NCI-H1105 (cell line): ENCODE results near the gene FOXJ2.
"Not testable (repeated sequence)": the region's sequence is repeated elsewhere in the genome, so short reads cannot be mapped to it uniquely, and the experiment has no call there.

Experiments used
- DNase-seq: peaks from one replicate; lab custom pipeline; 2025; lab: John Stamatoyannopoulos, UW

The FOXJ2 gene

DNA sequence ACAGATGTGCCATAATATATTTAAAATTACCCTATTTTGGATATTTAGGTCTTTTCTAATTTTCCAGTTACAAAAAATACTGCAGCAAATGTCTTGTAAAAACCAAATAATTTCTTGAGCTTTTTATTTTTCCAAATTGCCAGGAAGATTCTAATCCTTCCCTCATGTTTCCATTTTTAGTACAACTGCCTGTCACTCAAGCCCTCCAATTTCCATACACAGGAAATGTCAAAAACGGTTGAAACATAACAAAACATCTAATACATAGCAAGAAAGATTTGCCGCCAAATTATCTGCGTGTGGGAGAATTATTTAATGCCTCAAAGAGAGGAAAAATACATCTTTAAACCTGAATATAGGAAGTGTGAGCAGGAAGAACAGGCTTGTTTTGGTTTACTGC, 2.3 kb upstream of the FOXJ2 start:
- DNase-seq: no peak

GRCh38 chr12:8031017-8031416, 1.5 kb upstream of the FOXJ2 start:
- DNase-seq: not testable (repeated sequence)

DNA sequence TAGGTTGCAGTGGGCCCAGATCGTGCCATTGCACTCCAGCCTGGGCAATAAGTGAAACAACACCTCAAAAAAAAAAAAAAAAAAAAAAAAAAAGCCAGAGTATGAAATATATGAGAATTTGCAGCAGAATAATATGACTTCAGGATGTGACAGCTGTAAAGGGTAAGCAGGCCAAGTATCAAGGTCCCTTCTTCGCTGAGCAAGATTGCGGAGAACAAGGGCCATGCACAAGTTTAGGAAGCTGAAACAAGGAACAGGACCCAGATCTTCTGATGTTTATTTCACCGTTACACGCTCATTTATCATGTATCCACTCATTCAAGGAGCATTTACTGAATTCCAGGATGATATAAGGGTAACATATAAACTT, 659 bp upstream of the FOXJ2 start:
- no peak for DNase-seq

GRCh38 chr12:8033153-8034044, 883 bp downstream of the FOXJ2 start:
- peak; percentile 10 for DNase-seq

DNA sequence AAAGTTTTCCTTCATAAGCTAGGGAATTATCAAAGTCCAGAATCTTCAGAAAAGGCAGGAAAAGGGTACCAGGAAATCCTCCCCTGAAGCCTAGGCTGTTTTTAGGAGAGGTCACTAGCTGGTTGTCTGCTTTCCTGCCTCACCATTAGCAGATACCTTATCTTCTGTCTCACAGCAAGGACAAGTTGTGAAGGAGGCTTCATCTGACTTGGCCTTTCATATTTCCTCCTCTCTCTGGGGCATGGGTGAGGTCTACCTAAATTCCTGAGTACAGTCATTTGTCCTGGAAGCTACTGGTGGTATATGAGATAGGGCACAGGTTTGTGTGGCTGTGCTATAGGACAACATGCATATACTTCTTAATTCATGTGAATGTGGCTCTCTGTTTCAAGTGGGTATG, 2.3 kb downstream of the FOXJ2 start:
- DNase-seq: no peak

DNA sequence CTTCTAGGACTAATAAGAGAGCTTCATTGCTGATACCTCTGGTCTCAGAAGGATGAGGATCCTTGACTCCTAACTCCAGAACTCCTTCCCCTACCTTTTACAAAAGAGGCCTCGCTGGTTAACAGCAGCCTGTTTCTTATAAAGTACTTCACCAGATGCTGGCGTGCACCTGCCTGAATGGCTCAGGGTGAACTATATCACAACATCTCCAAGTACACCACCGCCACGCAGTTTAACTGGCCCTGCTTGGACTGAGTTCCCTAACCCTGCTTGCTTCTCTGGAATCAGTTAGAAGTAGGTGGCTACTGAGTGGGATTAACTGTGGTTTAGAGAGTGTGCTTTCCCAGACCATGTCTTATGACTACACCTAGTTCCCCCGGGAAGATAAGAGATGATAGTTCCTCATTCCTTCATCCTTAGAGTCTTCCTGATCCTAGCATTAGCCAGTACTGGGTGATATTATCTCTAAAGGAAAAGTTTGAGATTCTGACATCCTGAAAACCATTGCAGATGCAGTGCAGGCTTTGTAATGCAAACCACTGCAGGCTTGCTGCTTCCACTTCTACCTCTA, 3.0 kb downstream of the FOXJ2 start:
- no peak for DNase-seq

GRCh38 chr12:8036346-8036745, 3.8 kb downstream of the FOXJ2 start:
- DNase-seq: no peak

- DNase-seq: no peak
Measured at GRCh38 chr12:8037046-8037663, 4.6 kb downstream of the FOXJ2 start.

DNA sequence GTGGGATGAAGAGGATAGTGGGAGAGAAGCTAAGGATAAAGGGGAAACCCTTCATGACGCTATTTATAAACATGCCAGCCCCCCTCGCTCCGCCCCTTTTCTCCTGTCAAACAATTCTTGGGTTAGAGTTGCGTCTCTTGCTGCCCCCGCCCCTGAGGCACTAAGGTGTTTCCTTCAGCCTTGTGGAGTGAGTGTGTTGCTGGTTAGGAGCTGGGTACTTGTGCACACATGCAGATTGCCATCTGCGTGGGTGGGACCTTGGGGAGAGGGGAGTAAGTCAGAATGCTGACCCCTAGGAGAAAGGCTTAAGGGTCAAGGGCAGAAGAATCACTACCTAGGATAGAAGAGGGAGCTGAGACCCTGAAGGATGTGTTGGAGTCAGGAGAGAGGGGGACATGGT, 5.4 kb downstream of the FOXJ2 start:
- DNase-seq: no peak

DNA sequence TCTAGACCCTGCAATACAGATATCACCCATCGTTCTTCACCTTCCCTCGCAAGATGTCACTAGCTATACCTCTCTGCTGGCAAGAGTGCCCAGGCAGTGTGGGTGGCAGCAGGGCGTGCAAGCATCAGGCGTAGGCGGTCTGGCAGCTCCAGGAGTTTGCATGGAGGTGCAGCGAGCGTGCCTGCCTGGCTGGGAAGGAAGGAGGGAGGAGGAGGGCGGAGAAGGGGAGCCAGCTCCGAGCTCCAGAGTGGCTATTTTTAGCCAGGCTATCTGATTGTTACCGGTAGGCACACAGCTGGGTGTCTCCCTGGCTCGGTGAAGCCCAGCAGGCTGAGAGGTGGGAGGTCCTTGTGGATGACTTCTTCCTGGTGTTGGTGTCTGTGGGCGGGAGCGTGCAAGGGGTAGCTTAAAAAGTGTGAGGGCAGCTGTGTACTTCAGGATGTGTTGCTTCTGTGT, 6.2 kb downstream of the FOXJ2 start:
- peak; percentile 86 for DNase-seq

DNA sequence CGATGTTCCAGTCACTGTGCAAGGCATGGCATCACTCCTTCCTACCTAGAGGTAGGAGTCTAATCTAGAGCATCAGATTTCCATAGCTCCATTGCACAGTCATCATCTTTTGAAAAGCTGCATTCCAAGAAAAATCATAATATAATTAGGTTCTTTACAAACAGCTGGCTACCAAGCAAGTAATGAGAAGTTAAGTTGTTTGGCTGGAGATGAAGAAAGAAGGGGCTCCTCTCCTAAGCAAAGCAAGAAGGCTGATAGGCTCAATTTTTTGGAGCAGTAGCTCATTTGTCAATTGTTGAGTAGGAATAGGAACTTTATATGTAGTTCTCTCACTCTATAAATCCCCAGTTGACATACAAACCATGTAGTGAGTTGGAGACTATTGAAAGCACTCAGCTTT, 8.3 kb downstream of the FOXJ2 start:
- no peak for DNase-seq

DNA sequence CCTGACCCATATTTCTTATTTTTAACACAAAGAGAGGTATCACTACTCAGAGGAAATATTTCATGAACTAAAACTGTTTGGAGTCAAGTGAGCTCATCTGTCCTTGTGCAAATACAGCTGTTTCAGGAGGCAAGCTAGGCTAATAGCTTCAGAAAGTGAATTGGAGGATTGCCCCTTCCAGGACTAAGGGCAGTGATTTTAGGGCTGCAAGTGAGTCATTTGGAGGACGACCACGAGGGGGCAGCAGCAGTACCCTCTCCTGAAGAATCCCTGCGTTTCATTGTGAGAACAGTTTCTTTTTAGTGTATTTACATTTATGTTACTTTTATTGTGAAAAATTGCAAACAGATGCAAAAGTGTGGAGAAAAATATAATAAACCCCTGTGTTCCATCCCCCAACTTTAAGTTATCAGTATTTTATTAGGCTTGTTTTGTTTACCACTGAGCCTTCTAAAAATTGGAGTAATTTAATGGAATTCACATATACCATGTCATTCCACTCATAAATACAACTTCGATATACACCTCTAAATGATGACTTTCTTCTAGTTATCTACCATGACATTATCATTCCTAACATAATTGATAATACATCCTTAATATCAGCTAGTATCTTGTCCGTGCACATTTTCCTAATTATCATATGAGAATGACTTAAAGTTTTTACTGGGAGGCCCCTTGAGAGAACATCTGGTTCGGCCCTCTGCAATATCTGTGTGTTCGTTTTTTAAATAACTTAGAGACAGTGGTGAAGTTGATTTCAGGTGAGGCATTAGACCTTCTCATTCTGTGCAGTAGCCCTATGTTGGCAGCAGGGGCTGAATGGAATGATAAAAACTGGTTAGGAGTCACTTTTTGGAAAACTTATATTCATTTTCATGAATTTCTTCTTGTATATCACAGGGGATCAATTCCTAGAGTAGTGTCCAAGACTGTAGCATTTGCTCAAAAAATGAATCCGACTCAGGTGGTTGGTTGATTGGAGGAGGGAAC, 13.7 kb downstream of the FOXJ2 start:
- peak; percentile 59 for DNase-seq

DNA sequence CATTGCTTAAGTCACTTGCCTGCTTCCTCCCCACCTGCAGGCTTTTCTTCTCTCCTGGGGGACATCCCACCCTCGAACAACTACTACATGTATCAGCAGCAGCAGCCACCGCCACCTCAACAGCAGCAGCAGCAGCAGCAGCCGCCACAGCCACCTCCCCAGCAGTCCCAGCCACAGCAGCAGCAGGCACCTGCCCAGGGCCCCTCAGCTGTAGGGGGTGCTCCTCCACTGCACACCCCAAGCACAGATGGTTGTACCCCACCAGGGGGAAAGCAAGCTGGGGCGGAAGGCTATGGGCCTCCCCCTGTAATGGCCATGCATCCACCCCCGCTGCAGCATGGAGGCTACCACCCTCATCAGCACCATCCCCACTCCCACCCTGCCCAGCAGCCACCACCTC, 15.3 kb downstream of the FOXJ2 start:
- no peak for DNase-seq

DNA sequence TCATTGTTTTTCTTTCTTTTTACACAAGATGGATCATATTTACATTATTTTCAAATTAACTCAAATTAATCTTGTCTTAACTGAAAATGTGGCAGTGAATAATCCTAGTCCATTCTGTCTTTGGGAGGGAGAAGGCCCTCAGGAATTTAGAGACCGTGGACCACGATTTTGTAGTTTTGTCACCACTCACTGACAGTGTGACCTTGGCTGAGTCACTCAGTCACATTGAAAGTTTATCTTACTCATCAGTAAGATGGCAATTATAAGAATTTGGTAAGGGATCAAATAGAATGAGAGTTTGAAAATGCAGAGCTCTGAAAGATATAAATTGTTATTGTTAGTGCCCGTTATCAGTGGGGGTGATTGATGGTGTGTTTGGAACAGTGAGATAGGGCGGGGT, 16.4 kb downstream of the FOXJ2 start:
- no peak for DNase-seq

DNA sequence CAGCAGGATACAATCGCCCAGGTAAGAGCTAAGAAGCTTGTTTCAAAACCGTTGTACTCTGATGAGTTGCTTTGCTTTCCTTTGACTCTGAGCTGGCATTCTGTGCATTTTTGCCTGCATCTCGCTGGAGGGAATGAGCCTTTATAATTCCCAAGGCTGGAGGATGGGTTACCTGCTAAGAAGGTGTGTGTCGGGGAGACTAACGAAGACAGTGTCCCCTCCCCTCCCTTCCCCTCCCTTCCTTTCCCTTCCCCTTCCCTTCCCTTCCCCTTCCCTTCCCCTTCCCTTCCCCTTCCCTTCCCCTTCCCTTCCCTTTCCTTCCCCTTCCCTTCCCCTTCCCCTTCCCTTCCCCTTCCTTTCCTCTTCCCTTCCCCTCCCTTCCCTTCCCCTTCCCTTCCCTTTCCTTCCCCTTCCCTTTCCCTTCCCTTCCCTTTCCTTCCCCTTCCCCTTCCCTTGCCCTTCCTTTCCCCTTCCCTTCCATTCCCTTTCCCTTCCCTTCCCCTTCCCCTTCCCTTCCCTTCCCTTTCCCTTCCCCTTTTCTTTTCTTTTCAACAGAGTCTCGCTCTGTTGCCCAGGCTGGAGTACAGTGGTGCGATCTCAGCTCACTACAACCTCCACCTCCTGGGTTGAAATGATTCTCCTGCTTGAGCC, 18.2 kb downstream of the FOXJ2 start:
- no peak for DNase-seq

GRCh38 chr12:8052679-8053078, 20.2 kb downstream of the FOXJ2 start:
- DNase-seq: no peak

DNA sequence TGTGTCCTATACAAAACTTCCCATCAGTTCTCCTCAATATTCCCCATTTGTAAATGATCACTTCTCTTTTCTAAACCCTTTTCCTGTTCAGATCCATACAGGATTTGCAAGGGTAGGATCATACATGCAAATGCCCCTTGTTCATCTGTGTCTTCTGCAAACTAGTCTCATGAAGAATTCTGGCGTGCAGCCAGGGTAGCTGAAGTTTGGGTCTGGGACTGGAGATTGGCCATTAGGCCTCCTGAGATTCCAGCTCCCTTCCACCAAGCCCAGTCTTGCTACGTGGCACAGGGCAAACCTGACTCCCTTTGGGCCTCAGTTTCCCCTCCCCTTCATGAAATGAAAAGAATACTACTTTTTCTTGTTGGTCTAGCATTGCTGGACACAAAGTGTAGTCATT, 22.3 kb downstream of the FOXJ2 start:
- DNase-seq: no peak

GRCh38 chr12:8057306-8057705, 24.8 kb downstream of the FOXJ2 start:
- no peak for DNase-seq

GRCh38 chr12:8057839-8058238, 25.3 kb downstream of the FOXJ2 start:
- DNase-seq: no peak

GRCh38 chr12:8058506-8058905, 26.0 kb downstream of the FOXJ2 start:
- no peak for DNase-seq

GRCh38 chr12:8064131-8064530, 31.6 kb downstream of the FOXJ2 start:
- DNase-seq: no peak
